GM12891 (cell line): ENCODE measurements around the gene PNPLA7.
"Not testable (repeated sequence)": the region's sequence is repeated elsewhere in the genome, so short reads cannot be mapped to it uniquely, and the experiment has no call there.

ENCODE experiments used
- DNase-seq: peaks from one replicate; pipeline ENCODE4 v3.0.0; 2011; ENCODE audit warnings: low spot score; ENCODE audit not compliant: insufficient read length
- FAIRE-seq: peaks from 2 replicates; lab custom pipeline; 2011; peaks lifted over from hg19 to GRCh38; lab: Jason Lieb, UNC
- PAX5 ChIP-seq: IDR thresholded peaks from 2 replicates; pipeline ENCODE4 v1.6.1; 2011; ENCODE audit warnings: low read length, moderate library complexity, mild to moderate bottlenecking; ENCODE audit not compliant: insufficient read depth, severe bottlenecking
- POLR2A ChIP-seq: IDR thresholded peaks from 2 replicates; pipeline ENCODE4 v1.6.1; 2011; ENCODE audit warnings: low read depth, low read length, control low read depth
- POLR2AphosphoS5 ChIP-seq: IDR thresholded peaks from 2 replicates; pipeline ENCODE4 v1.6.1; 2011; ENCODE audit warnings: low read depth, low read length, control low read depth
- POU2F2 ChIP-seq: IDR thresholded peaks from 2 replicates; pipeline ENCODE4 v1.6.1; 2011; ENCODE audit warnings: low read depth, mild to moderate bottlenecking, control low read depth, low read length, moderate library complexity
- SPI1 ChIP-seq: IDR thresholded peaks from 2 replicates; pipeline ENCODE4 v1.6.1; 2011; ENCODE audit warnings: low read depth, low read length, control low read depth
- TAF1 ChIP-seq: IDR thresholded peaks from 2 replicates; pipeline ENCODE4 v1.6.1; 2011; ENCODE audit warnings: low read depth, low read length, control low read depth

PNPLA7 gene

GRCh38 chr9:137575716-137576411 is 25.7 kb upstream of the PNPLA7 start:
- FAIRE-seq (no peak), DNase-seq (no peak)
- TF ChIP-seq PAX5 (no peak), POLR2AphosphoS5 (no peak), POLR2A (no peak), TAF1 (no peak), SPI1 (0 out of 2 replicates have a peak, but pooled peaks have one; percentile 12), POU2F2 (no peak)

DNA sequence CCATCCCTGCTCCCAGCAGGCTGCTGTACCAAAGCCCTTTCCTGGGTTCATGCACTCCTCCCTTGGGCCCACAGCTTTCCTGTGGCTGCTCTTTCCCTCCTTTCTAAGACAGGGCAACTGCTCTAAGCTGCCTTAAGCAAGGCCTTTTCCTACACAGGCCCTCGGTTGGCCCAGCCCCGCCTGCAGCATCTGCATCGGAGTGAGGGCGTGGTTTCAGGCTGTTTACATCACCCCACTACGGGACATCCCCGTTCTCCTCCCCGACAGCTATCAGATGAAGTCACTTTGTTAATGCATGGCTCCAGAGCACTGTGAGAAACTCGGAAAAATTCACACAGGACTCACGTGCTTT is 25.1 kb upstream of the PNPLA7 start:
- DNase-seq (no peak), FAIRE-seq (no peak)
- TF ChIP-seq TAF1 (no peak), SPI1 (no peak), PAX5 (no peak), POLR2A (no peak), POU2F2 (no peak), POLR2AphosphoS5 (no peak)

DNA sequence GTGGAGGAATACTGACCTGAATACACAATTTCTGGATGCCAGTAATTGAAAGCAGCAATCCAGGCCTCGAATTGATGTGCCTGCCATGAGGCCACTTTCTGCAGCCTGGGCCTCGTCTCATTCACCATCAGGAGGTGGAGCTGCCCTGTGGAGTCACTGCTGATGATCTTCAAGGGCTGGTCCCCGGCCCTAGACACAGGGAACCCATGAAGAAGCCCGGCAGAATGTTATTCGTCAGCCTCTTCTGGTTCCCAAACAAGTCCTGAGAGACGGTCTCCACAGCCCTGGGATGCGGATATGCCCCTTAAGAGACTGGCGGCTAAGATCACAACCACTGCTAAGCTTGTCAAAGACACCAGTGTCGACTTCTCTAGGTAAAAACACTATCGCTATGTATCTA is 24.0 kb upstream of the PNPLA7 start:
- FAIRE-seq, result no peak
- DNase-seq, result no peak
- no peak for TF ChIP-seq TAF1
- TF ChIP-seq POLR2A, result no peak
- TF ChIP-seq PAX5, result no peak
- no peak for TF ChIP-seq SPI1
- no peak for TF ChIP-seq POU2F2
- no peak for TF ChIP-seq POLR2AphosphoS5

- FAIRE-seq (no peak), DNase-seq (no peak)
- no peak for TF ChIP-seq TAF1
- no peak for TF ChIP-seq POLR2A
- no peak for TF ChIP-seq PAX5
These were observed 20.4 kb upstream of the PNPLA7 start for GRCh38 chr9:137570566-137570965.

DNA sequence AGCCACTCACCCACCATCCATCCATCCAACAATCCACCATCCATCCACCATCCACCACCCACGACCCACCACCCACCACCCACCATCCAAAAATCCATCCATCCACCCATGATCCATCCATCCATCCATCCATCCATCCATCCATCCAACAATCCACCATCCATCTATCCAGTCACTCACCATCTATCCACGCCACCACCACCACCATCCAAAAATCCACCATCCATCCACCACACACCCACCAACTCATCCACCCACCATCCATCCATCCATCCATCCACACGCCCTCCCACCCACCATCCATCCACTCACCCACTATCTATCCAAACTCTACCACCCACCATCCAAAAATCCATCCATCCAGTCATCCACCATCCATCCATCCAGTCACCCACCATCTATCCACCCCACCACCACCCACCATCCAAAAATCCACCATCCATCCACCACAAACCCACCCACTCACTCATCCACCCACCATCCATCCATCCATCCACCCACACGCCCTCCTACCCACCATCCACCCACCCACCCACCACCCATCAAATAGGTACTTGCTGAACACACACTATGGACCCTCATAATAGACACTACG is 19.5 kb upstream of the PNPLA7 start:
- FAIRE-seq (no peak), DNase-seq (no peak)
- TF ChIP-seq POLR2AphosphoS5 (no peak), PAX5 (no peak), POU2F2 (no peak), POLR2A (no peak), TAF1 (no peak), SPI1 (no peak)

- not testable (repeated sequence) for FAIRE-seq, DNase-seq
These were observed 18.2 kb upstream of the PNPLA7 start for GRCh38 chr9:137568445-137568844.

- FAIRE-seq (no peak), DNase-seq (no peak)
- TF ChIP-seq POU2F2 (no peak), POLR2A (no peak), TAF1 (no peak), POLR2AphosphoS5 (no peak), PAX5 (no peak), SPI1 (no peak)
These were observed 14.7 kb upstream of the PNPLA7 start for GRCh38 chr9:137564817-137565411.

DNA sequence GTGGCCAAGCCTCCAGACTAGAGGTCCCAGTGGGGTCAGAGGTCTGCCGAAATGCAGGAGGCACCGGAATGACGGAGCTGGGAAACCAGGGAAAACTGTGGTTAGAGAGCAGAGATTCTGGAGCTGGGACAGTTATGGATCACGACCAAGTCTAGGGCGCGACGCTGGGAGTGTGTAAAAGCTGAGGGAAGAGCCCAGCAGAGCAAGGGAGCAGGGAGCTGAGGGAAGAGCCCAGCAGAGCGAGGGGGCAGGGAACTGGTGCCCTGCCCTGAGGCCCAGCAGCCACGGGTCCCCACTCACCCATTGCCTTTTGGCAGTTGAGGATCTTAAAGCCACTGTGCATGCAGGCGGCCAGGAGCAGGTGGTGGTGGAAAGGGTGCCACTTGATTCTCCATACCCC is 13.9 kb upstream of the PNPLA7 start:
- DNase-seq (no peak), FAIRE-seq (no peak)
- TF ChIP-seq POLR2AphosphoS5 (no peak), POLR2A (no peak), POU2F2 (no peak), SPI1 (no peak), PAX5 (no peak), TAF1 (no peak)

- DNase-seq (no peak), FAIRE-seq (no peak)
- no peak for TF ChIP-seq POLR2AphosphoS5
- no peak for TF ChIP-seq TAF1
- TF ChIP-seq POLR2A, result no peak
- no peak for TF ChIP-seq SPI1
- no peak for TF ChIP-seq PAX5
- TF ChIP-seq POU2F2, result no peak
These were observed 7.9 kb upstream of the PNPLA7 start for GRCh38 chr9:137558127-137558526.
